ENCODE data around the gene DAB2IP.

Gene DAB2IP

DNA sequence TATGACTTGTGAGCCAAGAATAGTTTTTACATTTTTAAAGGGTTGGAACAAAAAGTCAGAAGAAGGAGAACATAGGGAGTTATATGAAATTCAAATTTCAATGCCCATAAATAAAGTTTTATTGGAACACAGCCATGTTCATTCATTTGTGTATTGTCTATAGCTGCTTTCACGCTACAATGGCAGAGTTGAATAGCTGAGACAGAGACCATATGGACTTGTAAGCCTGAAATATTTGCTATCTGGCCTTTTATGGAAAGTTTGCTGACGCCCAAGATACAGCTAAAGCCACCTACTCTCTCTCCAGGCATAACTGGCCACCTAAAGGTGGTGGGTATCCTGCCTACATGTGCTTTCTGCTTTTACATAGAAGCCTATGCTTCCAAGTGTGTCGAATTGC lies 10.9 kb downstream of the DAB2IP start:
- DNase-seq, result no peak

DNA sequence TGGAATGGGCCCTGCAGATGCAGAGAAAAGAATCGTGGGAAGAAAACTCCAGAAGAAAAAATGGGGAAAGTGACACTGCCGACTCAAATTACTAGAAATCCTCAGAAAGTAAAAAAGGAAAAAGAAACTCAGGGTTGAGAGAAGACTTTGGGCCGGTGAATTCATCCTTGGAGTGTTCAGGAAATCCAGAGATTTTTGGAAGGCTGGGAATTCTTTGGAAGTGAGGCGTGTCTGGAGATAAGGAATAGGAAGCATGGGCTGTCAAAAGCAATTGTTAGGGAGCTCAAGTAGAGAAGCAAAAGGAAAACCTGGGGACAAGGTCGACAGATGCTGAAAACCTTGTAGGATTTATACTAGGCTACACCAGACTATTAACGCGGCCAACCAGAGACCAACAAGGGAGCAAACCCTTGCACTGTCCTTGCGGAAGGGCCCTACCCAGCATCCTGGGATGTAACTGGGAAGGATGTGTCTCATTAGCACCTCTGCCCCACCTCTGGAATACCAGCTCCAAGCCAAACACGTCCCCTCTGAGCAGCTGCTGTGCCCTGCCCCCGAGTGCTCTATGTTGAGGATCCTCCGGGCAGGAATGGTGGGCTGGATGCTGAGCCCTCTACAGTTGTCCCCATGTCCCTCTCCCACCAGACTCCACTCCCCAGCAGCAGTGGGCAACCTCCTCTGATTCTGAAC lies 11.6 kb downstream of the DAB2IP start:
- DNase-seq, result no peak

DNA sequence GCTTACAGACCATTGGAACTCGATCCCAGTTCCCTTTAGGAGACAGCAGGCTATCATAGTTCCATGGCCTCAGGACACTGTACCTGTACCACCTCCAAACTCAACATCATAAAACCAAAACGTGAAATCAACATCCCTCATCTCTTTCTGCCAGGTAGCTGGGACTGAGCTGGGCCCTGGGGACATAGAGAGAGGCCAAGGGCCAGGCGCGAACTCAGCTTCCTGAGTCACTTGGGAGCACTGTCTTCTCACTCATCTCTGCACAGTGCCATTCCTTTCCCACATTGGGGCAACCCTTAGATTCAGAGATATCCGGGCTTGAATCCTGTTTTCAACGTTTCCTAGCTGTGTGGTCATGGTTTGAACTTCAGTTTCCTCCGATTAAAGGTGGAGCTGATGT lies 12.2 kb downstream of the DAB2IP start:
- no peak for DNase-seq

GRCh38 chr9:121666294-121666693 lies 14.9 kb downstream of the DAB2IP start:
- no peak for DNase-seq

- DNase-seq, result no peak
These were observed 15.8 kb downstream of the DAB2IP start for GRCh38 chr9:121667214-121667613.

DNA sequence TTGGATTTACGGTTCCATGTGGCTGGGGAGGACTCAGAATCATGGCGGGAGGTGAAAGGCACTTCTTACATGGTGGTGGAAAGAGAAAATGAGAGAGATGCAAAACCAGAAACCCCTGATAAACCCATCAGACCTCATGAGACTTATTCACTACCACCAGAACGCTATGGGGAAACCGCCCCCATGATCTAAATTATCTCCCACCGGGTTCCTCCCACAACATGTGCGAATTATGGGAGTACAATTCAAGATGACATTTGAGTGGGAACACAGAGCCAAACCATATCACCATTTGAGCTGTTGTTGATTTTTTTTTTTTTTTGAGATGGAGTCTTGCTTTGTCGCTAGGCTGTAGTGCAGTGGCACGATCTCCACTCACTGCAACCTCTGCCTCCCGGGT lies 16.5 kb downstream of the DAB2IP start:
- no peak for DNase-seq

DNA sequence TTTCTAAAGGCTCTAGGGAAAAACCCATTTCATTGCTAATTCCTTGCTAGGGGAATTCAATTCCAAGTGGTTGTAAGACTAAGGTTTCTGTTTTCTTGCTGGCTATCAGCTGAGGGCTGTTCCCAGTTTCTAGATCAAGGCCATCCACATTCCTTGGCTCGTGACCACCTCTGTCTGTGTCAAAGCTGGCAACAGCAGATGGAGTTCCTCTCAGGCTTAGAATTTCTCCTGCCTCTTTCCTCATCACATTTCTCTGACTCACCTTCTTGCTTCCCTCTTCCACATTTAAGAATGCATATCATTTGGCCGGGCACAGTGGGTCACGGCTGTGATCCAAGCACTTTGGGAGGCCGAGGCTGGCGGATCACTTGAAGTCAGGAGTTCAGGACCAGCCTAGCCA lies 19.0 kb downstream of the DAB2IP start:
- DNase-seq, result peak in 1 of 56 donors; percentile 29

- DNase-seq, result no peak
These were observed 20.2 kb downstream of the DAB2IP start for GRCh38 chr9:121671612-121672155.

- peak in 12 of 56 donors; percentile 11 to 56 (median 32) for DNase-seq
These were observed 20.8 kb downstream of the DAB2IP start for GRCh38 chr9:121672213-121672612.

DNA sequence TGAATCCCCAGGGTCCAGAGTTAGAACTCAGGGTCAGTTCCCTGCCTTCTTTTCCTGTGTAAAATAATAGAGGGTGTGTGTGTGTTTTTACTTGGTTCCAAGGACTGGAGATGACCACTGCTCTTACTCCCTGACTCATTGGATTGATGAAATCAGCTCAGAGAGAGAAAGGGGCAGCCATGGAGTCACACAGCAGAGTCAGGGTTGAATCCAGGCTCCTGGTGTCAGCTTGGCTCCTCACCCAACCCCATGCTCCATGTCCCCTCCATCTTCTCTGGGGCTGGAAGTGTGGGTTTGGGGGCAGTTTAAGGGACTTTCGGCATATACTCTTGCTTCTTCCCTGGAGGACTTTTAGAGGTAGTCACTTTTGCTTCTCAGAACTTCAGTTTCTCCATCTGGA lies 21.6 kb downstream of the DAB2IP start:
- no peak for DNase-seq

DNA sequence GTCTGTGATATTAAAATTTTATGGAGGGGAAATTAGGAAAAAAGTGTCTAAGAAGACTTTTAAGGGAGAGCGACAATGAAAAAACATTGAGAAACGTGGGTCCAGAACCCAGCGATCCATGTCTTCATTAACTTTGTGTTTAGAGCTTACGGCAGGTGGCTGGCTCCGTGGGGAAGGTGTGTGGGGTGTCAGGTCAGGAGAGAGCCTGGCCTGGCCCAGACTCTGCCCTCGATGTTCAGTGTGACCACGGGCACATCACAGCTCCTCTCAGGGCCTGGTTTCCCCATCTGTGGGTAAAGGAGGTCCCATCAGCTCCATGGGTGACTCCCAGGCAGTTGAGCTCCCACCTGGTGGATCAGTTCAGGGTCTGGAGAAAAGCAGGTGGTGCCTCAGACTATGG lies 22.1 kb downstream of the DAB2IP start:
- DNase-seq, result no peak

DNA sequence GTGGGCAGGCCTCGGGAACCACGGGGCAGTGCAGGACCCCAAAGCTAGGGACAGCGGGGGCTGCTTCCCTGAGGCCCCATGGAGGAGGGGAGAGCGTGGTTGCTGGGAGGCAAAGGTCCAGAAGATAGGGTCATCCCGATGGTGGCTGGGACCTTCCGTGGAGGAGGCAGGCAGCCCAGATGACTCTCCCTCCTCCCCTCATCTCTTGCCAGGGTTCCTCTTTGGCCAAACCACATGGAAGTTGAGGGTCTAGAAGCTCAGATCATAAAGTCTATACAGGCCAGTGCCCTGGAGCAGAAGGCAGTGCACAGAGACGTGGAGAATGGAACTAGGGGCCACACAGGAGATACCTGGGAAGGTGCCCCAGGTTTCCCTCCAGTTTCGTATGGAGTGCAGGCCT lies 22.6 kb downstream of the DAB2IP start:
- no peak for DNase-seq

DNA sequence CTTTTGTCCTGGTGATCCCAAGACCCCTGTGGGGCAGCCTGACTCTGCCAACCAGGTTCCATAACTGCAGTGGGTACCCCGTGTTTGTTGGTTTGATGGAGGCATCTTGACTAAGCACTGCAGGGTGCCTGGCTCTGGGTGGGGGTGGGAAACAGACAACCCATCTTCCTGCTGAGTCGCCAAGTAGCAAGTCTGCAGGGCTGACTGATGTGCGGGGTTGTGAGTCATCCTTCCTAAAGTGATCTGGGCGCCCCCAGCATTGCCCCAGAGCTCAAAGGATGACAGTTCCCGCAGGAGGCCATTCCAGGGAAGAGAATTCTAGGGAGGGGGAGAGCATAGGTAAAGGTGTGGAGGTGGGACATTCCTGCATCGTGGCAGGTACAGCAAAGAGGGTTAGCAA lies 23.5 kb downstream of the DAB2IP start:
- DNase-seq, result peak in 2 of 56 donors; percentile 13 to 17

GRCh38 chr9:121675381-121675780 lies 23.9 kb downstream of the DAB2IP start:
- DNase-seq, result no peak

GRCh38 chr9:121675969-121676822 lies 24.8 kb downstream of the DAB2IP start:
- DNase-seq, result peak in 12 of 56 donors; percentile 20 to 55 (median 30)

DNA sequence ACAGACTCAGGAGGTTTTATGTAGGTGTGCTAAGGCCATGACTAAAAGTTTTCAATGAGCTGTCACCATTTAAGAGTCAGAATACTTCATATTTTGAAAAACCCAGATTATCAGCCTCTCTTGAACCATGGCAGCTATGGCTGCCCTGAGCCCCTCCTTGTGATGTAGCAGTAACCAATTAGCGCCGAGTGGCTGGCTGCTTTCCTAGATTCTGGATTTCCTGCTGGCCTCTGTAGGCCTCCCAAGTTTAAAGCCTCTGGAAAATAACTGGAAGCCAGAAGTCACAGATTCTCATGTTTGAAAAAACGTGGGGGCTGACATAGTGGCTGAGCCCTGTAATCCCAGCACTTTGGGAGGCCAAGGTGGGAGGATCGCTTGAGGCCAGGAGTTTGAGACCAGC lies 25.5 kb downstream of the DAB2IP start:
- DNase-seq, result no peak

- DNase-seq, result no peak
These were observed 27.1 kb downstream of the DAB2IP start for GRCh38 chr9:121678501-121679022.

DNA sequence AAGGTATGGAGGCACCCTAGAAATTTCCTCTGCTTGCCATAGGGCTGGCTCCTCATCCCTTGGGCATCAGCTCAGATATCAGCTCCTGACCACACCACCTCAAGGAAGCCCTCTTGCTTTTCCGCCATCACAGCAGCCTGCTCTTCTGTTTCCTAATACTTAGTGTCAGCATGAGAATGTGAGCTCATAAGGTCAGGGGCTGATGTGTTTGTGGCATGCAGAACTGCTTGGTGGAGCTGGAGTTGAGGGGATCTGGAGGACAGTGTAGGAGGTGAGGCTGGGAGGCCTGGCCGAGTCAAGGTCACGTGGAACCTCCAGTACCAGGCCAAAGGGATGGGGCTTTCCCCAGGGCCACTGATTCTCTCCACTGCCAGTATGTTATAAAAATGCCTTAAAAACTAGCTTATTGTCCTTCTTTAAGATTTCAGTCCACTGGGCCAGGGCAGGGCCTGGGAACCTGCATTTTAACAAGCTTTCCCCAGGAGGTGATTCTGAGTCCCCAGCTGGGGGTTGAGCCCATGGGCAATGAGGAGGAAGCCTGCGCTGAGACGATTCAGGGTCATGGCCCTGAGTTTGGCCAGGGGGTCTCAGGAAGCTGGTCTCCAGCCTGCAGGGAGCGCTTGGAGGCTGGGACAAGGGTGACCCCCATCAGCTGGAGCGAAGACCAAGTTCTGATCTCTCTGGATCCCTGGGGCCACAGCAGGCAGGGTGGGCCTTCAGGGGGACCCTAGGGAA lies 28.6 kb downstream of the DAB2IP start:
- no peak for DNase-seq

DNA sequence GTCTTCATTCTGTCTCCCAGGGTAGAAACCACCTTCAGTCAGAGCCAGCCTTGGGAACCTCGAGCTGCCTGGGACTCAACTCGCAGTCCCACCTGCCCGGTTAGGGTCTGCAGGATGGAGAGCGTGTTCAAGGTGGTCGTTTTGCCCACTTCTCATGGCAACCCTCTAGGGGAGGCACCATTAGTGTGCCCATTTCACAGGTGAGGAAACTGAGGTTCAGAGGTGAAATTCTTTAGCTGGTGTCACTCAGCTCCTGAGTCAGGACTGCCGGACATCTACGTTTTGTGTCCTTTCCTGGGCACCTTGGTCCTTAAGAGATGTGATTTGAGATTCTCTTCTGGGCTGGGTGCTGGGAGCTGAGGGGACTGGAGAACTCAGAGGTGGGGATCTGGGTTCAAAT lies 30.0 kb downstream of the DAB2IP start:
- DNase-seq, result no peak

DNA sequence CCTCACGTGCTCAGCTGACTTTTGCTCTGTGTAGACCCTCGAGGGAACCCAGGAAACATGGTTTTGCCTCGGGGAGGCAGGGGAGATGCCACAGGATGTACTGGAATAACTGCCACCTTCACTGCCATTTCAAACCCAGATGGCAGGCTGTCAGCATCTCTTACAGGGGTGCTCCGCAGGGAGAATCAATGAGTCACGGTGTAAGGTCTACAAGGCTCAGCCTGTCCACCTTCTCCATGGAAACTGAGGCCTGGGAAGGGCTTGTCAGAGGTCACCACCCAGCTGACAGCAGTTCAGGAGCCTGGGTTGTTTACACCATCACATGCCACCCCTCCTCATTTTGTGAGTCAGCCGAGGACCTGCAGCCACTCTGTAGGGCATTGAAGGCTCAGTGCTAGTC lies 30.8 kb downstream of the DAB2IP start:
- no peak for DNase-seq

- DNase-seq, result no peak
These were observed 31.6 kb downstream of the DAB2IP start for GRCh38 chr9:121682926-121683515.
